CD14-positive monocyte (primary cell): Measurements from ENCODE around the gene RAMP1. TPM values are rescaled to one million over a fixed set of nuclear protein-coding genes. Genes with fewer than 3 reads are reported as not detected.

Experiments
- DNase-seq, 3 donors: peaks; one replicate each; pipeline ENCODE4 v3.0.0-alpha.2; 2011 to 2022
- H2AFZ ChIP-seq: 2 replicates; pipeline ENCODE4 v1.6.0; 2012; ENCODE audit warnings: mild to moderate bottlenecking, low read depth, low read length, inconsistent platforms; ENCODE audit not compliant: insufficient read depth, poor library complexity, severe bottlenecking
- H3K27ac ChIP-seq, 2 donors: 1 replicate in 1 of 2; 2 replicates in 1 of 2; pipeline ENCODE4 v1.5.1; 2012 to 2013; ENCODE audit warnings: low read length in 2 of 2, control low read depth in 1 of 2, inconsistent platforms in 1 of 2, low read depth in 1 of 2, mild to moderate bottlenecking in 1 of 2
- H3K27me3 ChIP-seq, 2 donors: one replicate each; pipeline versions ENCODE4 v1.6.0 to v1.6.1; 2011 to 2013; ENCODE audit warnings: low read length in 2 of 2; ENCODE audit not compliant: control insufficient read depth in 2 of 2, insufficient read depth in 2 of 2
- H3K36me3 ChIP-seq, 2 donors: replicated peaks in 1 of 2; 1 replicate in 1 of 2; 2 replicates in 1 of 2; pipeline versions ENCODE4 v1.5.1 to v1.6.1; 2012 to 2013; ENCODE audit warnings: low read length in 2 of 2, control low read depth in 1 of 2, inconsistent platforms in 1 of 2, mild to moderate bottlenecking in 1 of 2; ENCODE audit not compliant: insufficient read depth in 2 of 2, control insufficient read depth in 1 of 2
- H3K4me1 ChIP-seq, 2 donors: 1 replicate in 1 of 2; 2 replicates in 1 of 2; pipeline versions ENCODE4 v1.5.1 to v1.6.1; 2012 to 2013; ENCODE audit warnings: low read length in 2 of 2, control low read depth in 1 of 2, inconsistent platforms in 1 of 2, mild to moderate bottlenecking in 1 of 2, moderate library complexity in 1 of 2; ENCODE audit not compliant: insufficient read depth in 2 of 2, control insufficient read depth in 1 of 2
- H3K4me2 ChIP-seq: replicated peaks from 2 replicates; pipeline ENCODE3; 2012; ENCODE audit warnings: low read length, moderate library complexity, mild to moderate bottlenecking; ENCODE audit not compliant: poor library complexity, severe bottlenecking; ENCODE audit errors: extremely low read depth
- H3K4me3 ChIP-seq, 3 experiments: fragments of 200-600 bp in 1 of 3; sonication (generic) in 1 of 3; replicated peaks in 1 of 3; 1 replicate in 2 of 3; 2 replicates in 1 of 3; pipeline ENCODE4 v1.5.1; 2011 to 2013; ENCODE audit warnings: low read length in 3 of 3, mild to moderate bottlenecking in 3 of 3, control low read depth in 2 of 3, low read depth in 2 of 3, inconsistent platforms in 1 of 3, moderate library complexity in 1 of 3
- H3K79me2 ChIP-seq: 2 replicates; pipeline ENCODE4 v1.6.0; 2012; ENCODE audit warnings: mild to moderate bottlenecking, control low read depth, inconsistent platforms, low read length, moderate library complexity; ENCODE audit not compliant: insufficient read depth
- H3K9ac ChIP-seq: 2 replicates; pipeline ENCODE4 v1.6.0; 2017; ENCODE audit warnings: low read length, mild to moderate bottlenecking; ENCODE audit not compliant: insufficient read depth, poor library complexity, severe bottlenecking
- H3K9me3 ChIP-seq, 2 donors: replicated peaks in 1 of 2; 1 replicate in 1 of 2; 2 replicates in 1 of 2; pipeline versions ENCODE4 v1.5.1 to v1.6.1; 2012 to 2013; ENCODE audit warnings: low read length in 2 of 2, control low read depth in 1 of 2; ENCODE audit not compliant: control insufficient read depth in 1 of 2, insufficient read depth in 1 of 2
- H4K20me1 ChIP-seq: 2 replicates; pipeline ENCODE4 v1.6.0; 2012; ENCODE audit warnings: mild to moderate bottlenecking, low read length, control low read depth, moderate library complexity; ENCODE audit not compliant: insufficient read depth
- H3K27ac Mint-ChIP-seq, 7 donors: one replicate each; pipeline ENCODE4 v1.8.0; 2020; ENCODE audit warnings: mild to moderate bottlenecking in 7 of 7, mixed read lengths in 7 of 7, moderate library complexity in 6 of 7, inconsistent platforms in 2 of 7
- H3K27me3 Mint-ChIP-seq, 3 donors: one replicate each; pipeline ENCODE4 v1.8.0; 2021 to 2022; ENCODE audit warnings: low read depth in 3 of 3, mild to moderate bottlenecking in 3 of 3, mixed read lengths in 3 of 3, moderate library complexity in 3 of 3, inconsistent platforms in 1 of 3
- H3K36me3 Mint-ChIP-seq, 2 donors: one replicate each; pipeline ENCODE4 v1.8.0; 2020; ENCODE audit warnings: mixed read lengths in 2 of 2, inconsistent platforms in 1 of 2, mild to moderate bottlenecking in 1 of 2
- H3K4me1 Mint-ChIP-seq: one replicate; pipeline ENCODE4 v1.8.0; 2020; ENCODE audit warnings: mild to moderate bottlenecking, mixed read lengths
- H3K4me3 Mint-ChIP-seq, 2 donors: one replicate each; pipeline ENCODE4 v1.8.0; 2020; ENCODE audit warnings: mild to moderate bottlenecking in 2 of 2, mixed read lengths in 2 of 2, moderate library complexity in 1 of 2
- H3K9me3 Mint-ChIP-seq, 7 donors: one replicate each; pipeline ENCODE4 v1.8.0; 2020 to 2022; ENCODE audit warnings: mixed read lengths in 7 of 7, mild to moderate bottlenecking in 6 of 7, moderate library complexity in 6 of 7, inconsistent platforms in 2 of 7
- WGBS: methylation state at CpG from one replicate; pipeline ENCODE4 v1.1.5; 2013; ENCODE audit warnings: missing lambda C conversion rate; ENCODE audit not compliant: insufficient coverage; 5-methylcytosine and 5-hydroxymethylcytosine counted together
- intact Hi-C, 2 donors: fragments of 100-400 bp; cut with micrococcal nuclease; formaldehyde crosslinking; loops; one replicate each; pipeline versions ENCODE4 v1.15.0 to v1.15.1; 2023
- polyA plus RNA-seq, 3 donors: library from polyadenylated mRNA; depleted of rRNA in 1 of 3; unstranded in 2 of 3; stranded (reverse) in 1 of 3; fragments of 300-500 nt in 2 of 3; fragments of >200 nt in 1 of 3; fragmentation: Illumina TruSeq in 2 of 3; gene quantifications; 1 replicate in 2 of 3; 2 replicates in 1 of 3; pipeline ENCODE4 v1.2.3, GENCODE V29; 2012 to 2021
- TF ChIP-seq, protein P1 (sequence below): fragments of 200-600 bp; IDR thresholded peaks from one replicate; pipeline ENCODE4 v1.8.0; 2022; ENCODE audit warnings: antibody characterized with exemption, mild to moderate bottlenecking

The RAMP1 gene
- polyA plus RNA-seq, 3 donors = not detected

DNA sequence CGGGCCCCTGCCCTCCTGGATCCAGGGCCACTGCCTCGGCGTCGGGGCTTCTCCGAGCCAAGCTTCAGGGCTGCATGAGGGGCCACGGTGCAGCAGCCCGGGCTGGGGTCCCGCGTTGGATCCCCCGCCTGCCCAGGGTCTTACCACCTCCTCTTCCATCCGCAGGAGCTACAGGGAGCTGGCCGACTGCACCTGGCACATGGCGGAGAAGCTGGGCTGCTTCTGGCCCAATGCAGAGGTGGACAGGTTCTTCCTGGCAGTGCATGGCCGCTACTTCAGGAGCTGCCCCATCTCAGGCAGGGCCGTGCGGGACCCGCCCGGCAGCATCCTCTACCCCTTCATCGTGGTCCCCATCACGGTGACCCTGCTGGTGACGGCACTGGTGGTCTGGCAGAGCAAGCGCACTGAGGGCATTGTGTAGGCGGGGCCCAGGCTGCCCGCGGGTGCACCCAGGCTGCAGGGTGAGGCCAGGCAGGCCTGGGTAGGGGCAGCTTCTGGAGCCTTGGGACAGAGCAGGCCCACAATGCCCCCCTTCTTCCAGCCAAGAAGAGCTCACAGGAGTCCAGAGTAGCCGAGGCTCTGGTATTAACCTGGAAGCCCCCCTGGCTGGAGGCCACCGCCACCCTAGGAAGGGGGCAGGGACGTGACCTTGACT lies 52.1 kb downstream of the RAMP1 start:
- H3K9me3 ChIP-seq = peaks cover 0 to 24% of the 10 kb centered on the region in 2 donors
- intact Hi-C loops = no loop called here
- H3K4me1 ChIP-seq = no peaks in the 10 kb centered on the region
- H3K27ac ChIP-seq = no peak overlapping the region
- no peak overlapping the region for H3K4me3 ChIP-seq
- Mint-ChIP-seq H3K27ac (no peak overlapping the region), H3K4me3 (no peak overlapping the region), H3K4me1 (peaks cover under 1% of the 10 kb centered on the region), H3K9me3 (peaks cover 13 to 25% (median 17%) of the 10 kb centered on the region in 7 donors), H3K27me3 (peaks cover 1 to 2% (median 1%) of the 10 kb centered on the region in 3 donors), H3K36me3 (no peaks in the 10 kb centered on the region)
- no peaks in the 10 kb centered on the region for H3K36me3 ChIP-seq
- H3K79me2 ChIP-seq = no peaks in the 10 kb centered on the region
- no peak overlapping the region for H2AFZ ChIP-seq
- no peaks in the 10 kb centered on the region for H3K27me3 ChIP-seq
- H4K20me1 ChIP-seq = no peaks in the 10 kb centered on the region
- TF ChIP-seq, protein P1, sequence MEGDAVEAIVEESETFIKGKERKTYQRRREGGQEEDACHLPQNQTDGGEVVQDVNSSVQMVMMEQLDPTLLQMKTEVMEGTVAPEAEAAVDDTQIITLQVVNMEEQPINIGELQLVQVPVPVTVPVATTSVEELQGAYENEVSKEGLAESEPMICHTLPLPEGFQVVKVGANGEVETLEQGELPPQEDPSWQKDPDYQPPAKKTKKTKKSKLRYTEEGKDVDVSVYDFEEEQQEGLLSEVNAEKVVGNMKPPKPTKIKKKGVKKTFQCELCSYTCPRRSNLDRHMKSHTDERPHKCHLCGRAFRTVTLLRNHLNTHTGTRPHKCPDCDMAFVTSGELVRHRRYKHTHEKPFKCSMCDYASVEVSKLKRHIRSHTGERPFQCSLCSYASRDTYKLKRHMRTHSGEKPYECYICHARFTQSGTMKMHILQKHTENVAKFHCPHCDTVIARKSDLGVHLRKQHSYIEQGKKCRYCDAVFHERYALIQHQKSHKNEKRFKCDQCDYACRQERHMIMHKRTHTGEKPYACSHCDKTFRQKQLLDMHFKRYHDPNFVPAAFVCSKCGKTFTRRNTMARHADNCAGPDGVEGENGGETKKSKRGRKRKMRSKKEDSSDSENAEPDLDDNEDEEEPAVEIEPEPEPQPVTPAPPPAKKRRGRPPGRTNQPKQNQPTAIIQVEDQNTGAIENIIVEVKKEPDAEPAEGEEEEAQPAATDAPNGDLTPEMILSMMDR = no peak
- DNase-seq = no peak
- no peak overlapping the region for H3K4me2 ChIP-seq
- H3K9ac ChIP-seq = no peak overlapping the region
- 94% methylated on average over 25 of the region's 28 CpGs for WGBS

DNA sequence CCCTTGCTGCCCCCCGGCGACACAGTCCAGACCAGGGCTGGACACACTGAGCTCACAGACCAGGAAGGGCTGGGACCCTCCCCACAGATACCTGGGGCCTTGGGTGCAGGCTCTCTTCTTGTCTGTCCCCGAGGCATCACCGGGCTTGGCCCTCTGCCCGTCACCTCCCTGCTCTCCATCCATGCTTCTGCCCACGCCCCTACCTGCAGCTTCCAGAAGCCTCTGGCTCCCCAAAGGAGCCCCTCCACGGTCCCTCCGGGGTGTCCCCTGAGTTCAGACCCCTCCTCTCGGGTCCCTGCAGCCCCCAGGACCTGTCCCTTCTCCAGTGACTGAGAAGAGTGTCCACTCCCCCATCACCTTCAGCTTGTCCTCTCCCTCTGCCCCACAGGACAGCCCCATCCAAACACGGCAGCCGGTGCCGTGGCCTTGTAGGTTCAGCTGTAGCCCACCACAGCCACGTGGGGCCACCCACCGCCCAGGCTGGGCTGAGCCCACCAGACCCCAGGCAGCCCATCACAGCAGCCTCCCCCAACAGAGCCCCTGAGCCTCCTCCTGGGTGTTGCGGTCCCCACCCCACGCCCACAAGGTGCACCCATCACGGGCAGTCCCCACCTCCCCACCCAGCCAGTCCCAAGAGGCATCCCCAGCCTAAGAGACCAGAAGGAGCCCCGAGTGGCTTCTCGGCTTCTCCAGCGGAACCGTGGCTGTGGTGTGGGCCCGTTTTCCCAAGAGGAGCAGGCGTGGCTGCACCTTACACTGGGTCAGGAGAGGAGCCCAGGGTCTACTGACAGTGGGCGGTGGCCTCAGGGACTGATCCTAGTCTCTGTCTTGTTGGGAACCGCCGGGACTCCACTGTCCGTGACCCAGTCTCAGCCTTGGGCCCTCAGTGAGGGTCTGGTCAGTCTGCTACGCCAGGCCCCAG lies 53.1 kb downstream of the RAMP1 start:
- H3K27ac Mint-ChIP-seq = peak overlapping the region in 3 of 7 donors; percentile 33 to 66 (median 36)

More for the DNA sequence above, 53.1 kb downstream of the RAMP1 start:
- no peaks in the 10 kb centered on the region for H3K27me3 ChIP-seq
- no peak overlapping the region for H3K4me3 ChIP-seq
- H3K36me3 ChIP-seq = no peaks in the 10 kb centered on the region
- H3K27me3 Mint-ChIP-seq = peaks cover 1 to 4% (median 1%) of the 10 kb centered on the region in 3 donors
- H3K4me1 Mint-ChIP-seq = no peaks in the 10 kb centered on the region
- WGBS = 96% methylated on average over 27 of the region's 28 CpGs
- no peak overlapping the region for H3K4me2 ChIP-seq
- no peak overlapping the region for H3K27ac ChIP-seq
- no peak overlapping the region for H3K4me3 Mint-ChIP-seq
- TF ChIP-seq, protein P1 = no peak
- H2AFZ ChIP-seq = no peak overlapping the region
- DNase-seq = no peak
- H3K4me1 ChIP-seq = no peaks in the 10 kb centered on the region
- peaks cover 0 to 24% of the 10 kb centered on the region in 2 donors for H3K9me3 ChIP-seq
- H3K36me3 Mint-ChIP-seq = no peaks in the 10 kb centered on the region
- no peaks in the 10 kb centered on the region for H3K79me2 ChIP-seq
- intact Hi-C loops = no loop called here
- H4K20me1 ChIP-seq = no peaks in the 10 kb centered on the region
- peaks cover 7 to 16% (median 10%) of the 10 kb centered on the region in 7 donors for H3K9me3 Mint-ChIP-seq
- H3K9ac ChIP-seq = no peak overlapping the region
